ENCODE measurements around the gene PKD1L1.

GRCh38 chr7:47827351-47827756, 120.9 kb downstream of the PKD1L1 start:
- TF ChIP-seq POLR2A (IDR thresholded peaks at IDR 0.05): no peak
- no peak for TF ChIP-seq CTCF (IDR thresholded peaks at IDR 0.05)
